Esophagus muscularis mucosa (tissue), 3 donors: ENCODE data around the gene IFI27L1.

Experiments used
- CTCF ChIP-seq, 3 experiments: fragments of 200-600 bp in 2 of 3; fragments of 450-650 bp in 1 of 3; sonication (generic) in 2 of 3; IDR thresholded peaks; one replicate each; pipeline ENCODE4 v1.5.1; 2017 to 2019; ENCODE audit warnings: antibody characterized with exemption in 3 of 3, mild to moderate bottlenecking in 2 of 3, moderate library complexity in 1 of 3
- POLR2A ChIP-seq: fragments of 450-650 bp; IDR thresholded peaks from one replicate; pipeline ENCODE4 v1.6.1; 2017; ENCODE audit warnings: antibody characterized with exemption, moderate library complexity, mild to moderate bottlenecking, low read depth
- POLR2AphosphoS5 ChIP-seq, 2 donors: sonication (generic); formaldehyde crosslinking; IDR thresholded peaks; one replicate each; pipeline ENCODE4 v1.6.1; 2017; ENCODE audit warnings: antibody characterized with exemption in 2 of 2

GRCh38 chr14:94059998-94060397 lies 21.1 kb upstream of the IFI27L1 start:
- no peak for TF ChIP-seq CTCF (IDR thresholded peaks at IDR 0.05)
- TF ChIP-seq POLR2A = no peak
- no peak for TF ChIP-seq POLR2AphosphoS5 (IDR thresholded peaks at IDR 0.05)
